HG02884 (cell line): Measurements from ENCODE around the gene TUBB1.
"Not testable (repeated sequence)": the region's sequence is repeated elsewhere in the genome, so short reads cannot be mapped to it uniquely, and the experiment has no call there.

ENCODE experiments used
- ATAC-seq: cut with Tn5 transposase; IDR thresholded peaks from one replicate; pipeline ENCODE4 v1.9.1; 2021; ENCODE audit warnings: mild to moderate bottlenecking, moderate library complexity; ENCODE audit not compliant: unreplicated experiment

Gene TUBB1

DNA sequence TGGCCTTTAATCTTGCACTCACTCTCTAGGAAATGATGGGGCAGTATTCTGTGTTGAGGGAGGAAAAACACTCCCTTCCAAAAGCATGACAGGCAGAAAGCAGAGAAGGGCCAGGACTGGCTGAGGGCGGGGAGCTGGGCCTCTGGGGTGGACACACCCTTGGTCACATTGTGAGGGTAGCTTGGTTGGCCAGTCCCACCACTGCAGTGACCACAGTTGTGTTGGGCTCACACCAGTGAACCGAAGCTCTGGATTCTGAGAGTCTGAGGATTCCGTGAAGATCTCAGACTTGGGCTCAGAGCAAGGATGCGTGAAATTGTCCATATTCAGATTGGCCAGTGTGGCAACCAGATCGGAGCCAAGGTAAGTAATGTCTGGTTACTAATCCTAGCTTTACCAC is at the start of gene TUBB1:
Gene TUBB1, plus strand, starts transcription at position 213 of the 400 bp plus-strand sequence. Its CDS starts 94 bp downstream, at position 307.
- ATAC-seq = no peak

DNA sequence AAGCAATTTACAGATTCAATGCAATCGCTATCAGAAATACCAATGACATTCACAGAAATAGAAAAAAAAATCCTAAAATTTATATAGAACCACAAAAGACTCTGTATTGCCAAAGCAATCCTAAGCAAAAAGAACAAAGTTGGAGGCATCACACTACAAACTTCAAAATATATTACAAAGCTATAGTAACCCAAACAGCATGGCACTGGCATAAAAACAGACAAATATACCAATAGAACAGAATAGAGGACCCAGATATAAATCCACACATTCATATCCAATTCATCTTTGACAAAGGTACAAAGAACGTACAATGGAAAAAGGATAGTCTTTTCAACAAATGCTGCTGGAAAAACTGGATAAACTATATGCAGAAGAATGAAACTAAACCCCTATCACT is 49.8 kb upstream of the TUBB1 start:
- ATAC-seq = no peak

DNA sequence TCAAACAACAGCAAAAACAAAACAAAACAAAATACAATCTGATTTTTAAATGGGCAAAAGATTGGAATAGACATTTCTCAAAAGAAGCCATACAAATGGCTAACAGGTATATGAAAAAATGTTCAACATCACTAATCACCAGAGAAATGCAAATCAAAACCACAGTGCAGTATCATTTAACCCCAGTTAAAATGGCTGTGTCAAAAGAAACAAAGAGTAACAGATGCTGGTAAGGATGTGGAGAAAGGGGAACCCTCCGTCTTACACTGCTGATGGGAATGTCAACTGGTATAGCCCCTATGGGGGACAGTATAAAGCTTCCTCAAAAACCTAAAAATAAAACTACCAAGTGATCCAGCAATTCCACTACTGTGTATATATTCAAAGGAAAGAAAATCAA is 49.1 kb upstream of the TUBB1 start:
- ATAC-seq = no peak

DNA sequence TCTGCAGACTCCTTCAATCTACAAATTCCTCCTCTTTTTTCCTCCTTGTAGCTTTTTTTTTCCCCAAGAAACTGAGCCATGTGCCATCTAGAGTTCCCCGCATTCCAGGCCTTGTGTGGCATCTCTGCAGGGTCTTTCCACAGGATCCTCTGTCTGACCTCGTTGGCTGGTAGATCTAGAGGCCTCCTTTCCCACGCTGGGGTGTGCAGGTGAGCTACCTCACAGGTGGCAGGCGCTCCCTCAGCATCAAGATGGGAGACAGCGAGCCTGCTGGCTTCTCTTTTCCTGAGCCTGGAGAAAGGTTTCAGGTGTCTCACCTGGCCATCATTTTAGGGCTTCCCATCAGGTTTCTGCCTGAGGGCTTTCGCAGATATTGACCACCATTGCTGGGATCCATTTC is 47.8 kb upstream of the TUBB1 start:
- no peak for ATAC-seq

- ATAC-seq = no peak
These were observed 46.0 kb upstream of the TUBB1 start for GRCh38 chr20:58973179-58973578.

DNA sequence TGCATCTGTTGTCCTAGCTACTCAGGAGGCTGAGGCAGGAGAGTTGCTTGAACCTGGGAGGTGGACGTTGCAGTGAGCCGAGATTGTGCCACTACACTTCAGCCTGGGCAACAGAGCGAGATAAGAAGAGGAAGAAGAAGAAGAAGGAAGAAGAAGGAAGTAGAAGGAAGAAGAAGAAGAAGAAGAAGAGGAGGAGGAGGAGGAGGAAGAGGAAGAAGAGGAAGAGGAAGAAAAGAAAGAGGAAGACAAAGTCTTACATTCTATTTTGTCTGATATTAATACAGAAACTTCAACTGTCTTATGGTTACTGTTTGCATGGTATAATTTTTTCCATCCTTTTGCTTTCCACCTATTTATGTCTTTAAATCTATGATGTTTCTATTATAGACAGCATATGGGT is 45.4 kb upstream of the TUBB1 start:
- no peak for ATAC-seq

GRCh38 chr20:58975353-58975752 is 43.9 kb upstream of the TUBB1 start:
- no peak for ATAC-seq

DNA sequence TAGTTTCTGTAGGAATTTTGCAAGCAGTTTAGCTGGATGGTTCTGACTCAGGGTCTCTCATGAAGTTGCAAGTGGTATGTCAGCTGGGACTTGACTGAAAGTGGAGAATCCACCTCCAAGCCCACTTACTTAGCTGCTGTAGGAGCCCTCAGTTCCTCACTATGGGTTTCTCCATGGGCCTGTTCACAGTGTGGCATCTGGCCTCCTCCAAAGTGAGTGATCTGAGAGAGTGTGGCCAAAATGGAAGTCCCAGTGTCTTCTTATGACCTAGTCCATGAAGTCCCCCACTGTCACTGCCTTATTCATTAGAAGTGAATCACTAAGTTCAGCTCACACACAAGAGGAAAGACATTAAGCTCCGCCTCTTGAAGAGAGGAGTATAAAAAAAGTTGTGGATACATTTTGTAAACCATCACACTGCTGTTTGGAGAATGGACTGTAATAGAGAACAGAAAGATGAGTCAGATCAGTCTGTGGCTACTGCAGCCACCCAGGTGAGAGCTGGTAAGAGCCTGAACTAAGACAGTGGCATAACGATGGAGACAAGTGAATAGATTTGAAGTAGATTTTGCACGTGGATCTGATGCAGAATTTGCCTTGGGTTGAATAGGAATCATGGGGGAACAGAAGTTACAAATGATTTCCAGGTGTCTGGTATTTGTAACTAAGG is 43.0 kb upstream of the TUBB1 start:
- no peak for ATAC-seq

GRCh38 chr20:58978351-58979190 is 40.7 kb upstream of the TUBB1 start:
- no peak for ATAC-seq

DNA sequence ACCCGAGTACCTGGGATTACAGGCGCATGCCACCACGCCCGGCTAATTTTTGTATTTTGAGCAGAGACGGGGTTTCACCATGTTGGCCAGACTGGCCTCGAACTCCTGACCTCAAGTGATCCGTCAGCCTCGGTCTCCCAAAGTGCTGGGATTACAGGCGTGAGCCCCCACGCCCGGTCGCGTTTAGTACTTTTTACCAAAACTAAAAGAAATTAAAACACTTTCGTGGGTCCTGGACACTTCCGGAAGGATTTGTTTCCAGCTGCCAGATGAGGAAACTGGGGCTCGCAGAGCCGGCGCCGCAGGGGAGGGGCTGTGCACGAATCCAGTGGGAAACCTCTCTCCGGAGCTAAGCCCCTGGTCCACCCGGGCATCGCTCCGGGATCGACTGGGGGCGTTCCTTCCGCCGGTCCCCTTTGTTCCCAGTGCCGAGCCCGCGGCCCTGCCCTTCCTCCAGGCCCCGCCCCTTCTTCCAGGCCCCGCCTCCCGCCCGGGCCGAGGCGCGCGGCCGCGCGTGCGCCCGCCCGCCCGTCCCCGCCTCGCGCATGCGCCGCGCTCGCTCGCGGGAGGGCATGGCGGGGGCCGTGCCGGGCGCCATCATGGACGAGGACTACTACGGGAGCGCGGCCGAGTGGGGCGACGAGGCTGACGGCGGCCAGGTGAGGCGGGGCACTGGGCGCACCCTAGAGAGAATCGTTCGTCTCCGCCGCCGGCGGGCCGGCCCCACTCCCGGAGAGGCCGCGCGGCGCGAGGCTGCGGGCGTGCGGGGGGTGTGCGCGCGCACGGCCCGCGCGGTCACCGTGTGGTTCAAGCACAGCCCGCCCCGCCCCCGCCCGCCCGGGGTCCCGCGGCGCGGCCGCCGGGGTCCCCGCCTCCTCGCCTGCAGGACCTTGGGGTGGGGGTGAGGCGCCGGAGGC is 38.3 kb upstream of the TUBB1 start, which contains the start of gene NELFCD:
Gene NELFCD, plus strand, starts transcription at position 546 of the 917 bp plus-strand sequence. Its CDS starts 54 bp downstream, at position 600.
- peak; percentile 65 for ATAC-seq

DNA sequence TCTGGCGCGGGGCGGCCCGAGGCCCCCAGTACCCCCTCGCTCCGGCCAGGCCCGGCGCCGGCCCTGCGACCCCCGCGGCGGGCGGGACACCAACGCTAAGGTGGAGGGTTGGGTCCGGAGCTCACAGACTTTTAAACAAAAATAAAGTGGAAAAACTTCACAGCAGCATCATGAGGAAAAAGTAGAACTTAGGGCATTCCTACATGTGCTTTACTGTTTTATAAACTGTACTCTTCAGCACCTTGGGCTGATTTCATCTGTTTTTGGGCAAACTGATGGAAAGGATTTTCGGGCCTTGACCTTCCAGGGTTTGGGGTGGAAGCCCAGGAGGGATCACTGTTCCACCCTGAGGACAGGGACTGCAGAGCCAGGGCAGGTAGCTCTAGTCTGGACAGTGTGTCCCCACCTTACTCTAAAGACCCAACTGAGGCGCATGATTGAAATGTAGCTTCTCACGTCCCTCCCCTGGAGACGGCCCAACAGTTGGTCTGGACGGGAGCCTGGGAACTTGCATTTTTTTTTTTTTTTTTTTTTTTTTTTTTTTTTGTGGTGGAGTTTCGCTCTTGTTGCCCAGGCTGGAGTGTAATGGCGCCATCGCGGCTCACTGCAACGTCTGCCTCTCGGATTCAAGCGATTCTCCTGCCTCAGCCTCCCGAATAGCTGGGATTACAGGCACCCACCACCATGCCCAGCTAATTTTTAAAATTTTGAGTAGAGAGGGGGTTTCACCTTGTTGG is 37.4 kb upstream of the TUBB1 start:
- no peak for ATAC-seq

GRCh38 chr20:58982406-58983114 is 36.7 kb upstream of the TUBB1 start:
- ATAC-seq = no peak

DNA sequence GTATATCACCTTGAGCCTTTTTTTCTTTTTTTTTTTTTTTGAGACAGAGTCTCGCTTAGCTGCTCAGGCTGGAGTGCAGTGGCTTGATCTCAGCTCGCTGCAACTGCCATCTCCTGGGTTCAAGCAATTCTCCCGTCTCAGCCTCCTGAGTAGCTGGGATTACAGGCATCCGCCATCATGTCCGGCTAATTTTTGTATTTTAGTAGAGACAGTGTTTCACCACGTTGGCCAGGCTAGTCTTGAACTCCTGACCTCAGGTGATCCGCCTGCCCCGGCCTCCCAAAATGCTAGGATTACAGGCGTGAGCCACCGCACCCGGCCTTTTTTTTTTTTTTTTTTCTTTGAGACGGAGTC is 36.1 kb upstream of the TUBB1 start:
- not testable (repeated sequence) for ATAC-seq

GRCh38 chr20:58984691-58985090 is 34.5 kb upstream of the TUBB1 start:
- ATAC-seq = no peak

DNA sequence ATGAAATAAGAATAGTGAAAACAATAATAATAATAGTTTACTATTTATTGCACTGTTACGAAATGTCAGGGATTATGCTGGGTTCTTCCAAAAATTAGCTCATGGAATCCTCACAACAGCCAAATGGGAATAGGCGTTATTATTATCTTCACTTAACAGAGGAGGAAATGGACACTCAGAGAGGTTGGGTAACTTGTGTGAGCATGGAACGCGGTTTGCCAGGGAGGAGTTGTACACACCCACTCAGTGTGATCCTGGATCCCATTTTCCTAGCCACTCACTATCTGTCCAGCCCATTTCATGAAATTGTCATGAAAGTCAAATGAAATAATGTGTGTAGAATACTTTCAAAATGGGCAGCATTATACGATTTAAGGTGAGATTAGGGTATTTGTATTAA is 33.6 kb upstream of the TUBB1 start:
- no peak for ATAC-seq

GRCh38 chr20:58986286-58986967 is 32.8 kb upstream of the TUBB1 start:
- ATAC-seq = no peak

GRCh38 chr20:58986968-58987517 is 32.2 kb upstream of the TUBB1 start:
- ATAC-seq = no peak

DNA sequence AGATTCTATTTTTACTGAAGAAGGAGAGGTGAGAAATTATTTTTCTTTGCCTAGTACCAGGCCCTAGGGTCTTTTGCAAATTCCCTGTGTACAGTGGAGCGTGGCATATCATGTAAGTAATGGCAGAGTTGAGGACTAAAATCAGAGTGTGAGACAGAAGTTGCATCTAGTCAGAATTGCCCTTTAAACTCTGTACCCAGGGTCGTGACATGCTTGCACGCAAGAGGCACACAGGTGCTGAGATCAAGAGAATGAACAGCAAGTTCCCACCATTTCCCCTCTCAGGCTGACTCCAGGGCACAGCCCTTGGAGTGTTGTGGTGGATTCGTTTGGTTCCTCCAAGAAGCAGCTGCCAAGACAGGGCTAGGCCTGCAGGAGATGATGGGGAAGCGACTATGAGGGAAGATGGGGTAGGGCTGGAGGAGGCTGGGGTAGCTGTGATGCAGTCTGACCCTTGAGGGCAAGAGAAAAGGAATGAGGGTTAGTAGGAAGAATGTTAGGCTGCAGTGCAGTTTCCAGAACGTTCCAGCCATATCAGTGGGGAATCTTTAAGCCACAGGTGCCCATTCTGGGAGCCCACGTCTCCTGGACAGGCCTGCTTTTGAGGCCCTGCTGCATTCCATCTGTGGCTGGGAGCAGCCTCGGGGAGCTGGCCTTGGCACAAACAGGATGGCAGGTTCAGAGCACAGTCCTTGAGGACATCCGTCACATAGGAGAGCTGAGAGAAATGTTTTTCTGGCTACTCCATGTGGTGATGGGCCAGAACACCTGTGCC is 31.3 kb upstream of the TUBB1 start:
- no peak for ATAC-seq
